SU-DHL-6 (cell line): Measurements from ENCODE around the gene PRKD2.

Source experiments
- CTCF ChIP-seq: fragments of 200-600 bp; sonication (generic); IDR thresholded peaks from one replicate; pipeline ENCODE4 v1.5.1; 2017; ENCODE audit warnings: antibody characterized with exemption, mild to moderate bottlenecking, low read length, moderate library complexity; ENCODE audit not compliant: insufficient read depth, poor library complexity, severe bottlenecking
- EZH2phosphoT487 ChIP-seq: fragments of 200-600 bp; sonication (generic), shearing (Covaris generic); conservative IDR thresholded peaks from 2 replicates; pipeline ENCODE4 v1.6.1; 2018; ENCODE audit warnings: mild to moderate bottlenecking, antibody characterized with exemption, low read length, moderate library complexity, mixed read lengths

DNA sequence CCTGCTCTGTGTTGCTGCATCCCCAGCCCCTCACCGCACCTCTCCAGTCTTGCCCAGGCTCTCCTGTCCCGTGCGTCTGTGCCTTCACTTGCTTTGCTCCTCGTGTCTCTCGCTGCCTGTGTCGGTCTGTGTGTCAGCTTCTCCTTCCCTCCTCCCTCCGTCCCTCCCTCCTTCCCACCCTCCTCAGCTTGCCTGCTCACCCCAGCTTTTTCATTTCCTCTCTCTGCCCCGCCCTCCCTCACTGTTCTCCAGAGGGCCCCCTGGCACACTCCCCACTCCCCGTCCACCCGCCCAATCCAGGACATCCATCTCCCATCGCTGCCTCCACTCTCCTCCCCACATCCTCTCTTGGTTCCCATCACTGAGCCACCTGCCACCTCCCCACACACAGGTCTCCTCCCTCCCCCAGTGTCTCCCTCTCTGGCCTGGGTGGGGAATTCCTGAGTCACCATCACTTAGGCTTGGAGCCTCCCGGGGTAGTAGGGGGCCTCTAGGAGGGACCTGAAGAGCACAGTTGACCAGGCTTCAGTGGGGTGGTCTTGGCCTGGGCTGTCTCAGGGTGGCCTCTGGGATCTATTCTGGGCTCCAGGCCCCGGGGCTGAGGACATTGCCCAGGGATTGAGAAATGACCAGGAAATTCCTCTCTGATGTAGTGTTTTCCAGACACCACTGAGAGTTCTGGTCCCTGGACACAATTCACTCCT lies 91.8 kb downstream of the PRKD2 start, which contains the start of gene PTGIR:
- TF ChIP-seq CTCF: no peak
- TF ChIP-seq EZH2phosphoT487: no peak
